NCI-H2227 treated with DMSO at 0.1 percent for 48 hours (cell line): ENCODE data around the gene NELFB.

ENCODE experiments used
- DNase-seq: peaks from one replicate; lab custom pipeline; 2025; lab: John Stamatoyannopoulos, UW

NELFB gene

DNA sequence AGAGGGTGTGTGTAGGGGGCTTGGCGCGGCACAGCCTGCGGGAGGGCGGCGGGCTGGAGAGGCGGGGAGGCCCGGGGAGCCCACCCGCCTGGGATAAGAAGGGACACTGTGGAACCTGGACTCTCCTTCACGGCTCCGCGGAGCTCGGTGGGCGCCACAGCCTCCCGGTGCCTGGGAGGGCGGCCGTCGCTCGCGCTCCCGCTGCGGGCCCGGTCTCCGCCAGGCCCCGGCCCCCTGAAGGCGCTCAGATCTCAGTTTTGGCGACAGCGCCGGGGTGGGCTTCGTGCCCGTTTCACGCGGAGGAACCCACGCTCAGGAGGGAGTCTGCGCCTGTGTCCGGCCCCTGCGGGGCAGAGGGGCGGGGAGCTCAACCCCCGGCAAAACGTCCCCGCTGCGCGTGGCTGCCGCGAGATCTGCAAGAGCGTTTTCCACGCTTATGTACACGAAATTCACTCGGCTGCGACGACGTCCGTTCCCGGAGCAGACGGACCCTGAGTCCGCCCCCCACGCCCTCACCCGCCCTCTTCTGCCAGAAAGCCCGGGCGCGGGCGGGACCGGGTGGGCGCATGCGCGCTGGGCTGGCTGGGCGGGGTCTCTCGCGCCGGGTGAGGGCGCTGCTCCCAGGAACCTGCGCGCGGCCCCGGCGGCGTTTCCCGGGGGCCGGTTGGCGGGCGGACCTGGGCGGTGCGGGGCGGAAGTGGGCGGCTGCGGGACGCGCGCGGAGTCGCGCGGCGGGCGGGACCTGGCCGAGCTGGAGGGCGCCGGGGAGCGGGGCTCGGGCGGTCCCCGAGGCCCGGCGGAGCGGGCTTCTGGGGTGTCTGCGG is at the start of gene NELFB:
Gene NELFB (plus strand): TSS at position 704 of the 824 bp plus-strand sequence.
- peak; percentile 52 for DNase-seq

DNA sequence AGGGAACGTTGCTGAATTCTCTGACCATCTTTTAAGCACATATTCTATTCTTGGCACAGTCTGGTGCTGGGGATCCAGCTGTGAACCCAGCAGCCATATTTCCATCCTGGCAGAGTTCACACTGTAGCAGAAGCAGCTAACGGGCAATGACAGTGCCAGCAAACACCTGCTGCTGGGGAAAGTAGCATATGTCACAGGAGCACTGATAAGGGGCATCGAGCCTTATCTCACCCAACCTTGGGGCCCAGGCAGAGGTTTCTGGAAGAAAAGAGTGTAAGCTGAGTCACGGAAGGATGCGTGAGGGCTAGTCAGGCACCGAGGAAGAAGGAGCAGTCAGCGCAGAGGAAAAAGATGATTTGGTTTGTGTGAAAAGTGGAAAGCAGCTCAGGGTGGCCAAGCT is 48.5 kb upstream of the NELFB start:
- DNase-seq, result no peak

- no peak for DNase-seq
These were observed 43.6 kb upstream of the NELFB start for GRCh38 chr9:137211532-137211931.

- DNase-seq, result no peak
These were observed 42.6 kb upstream of the NELFB start for GRCh38 chr9:137212520-137212919.

DNA sequence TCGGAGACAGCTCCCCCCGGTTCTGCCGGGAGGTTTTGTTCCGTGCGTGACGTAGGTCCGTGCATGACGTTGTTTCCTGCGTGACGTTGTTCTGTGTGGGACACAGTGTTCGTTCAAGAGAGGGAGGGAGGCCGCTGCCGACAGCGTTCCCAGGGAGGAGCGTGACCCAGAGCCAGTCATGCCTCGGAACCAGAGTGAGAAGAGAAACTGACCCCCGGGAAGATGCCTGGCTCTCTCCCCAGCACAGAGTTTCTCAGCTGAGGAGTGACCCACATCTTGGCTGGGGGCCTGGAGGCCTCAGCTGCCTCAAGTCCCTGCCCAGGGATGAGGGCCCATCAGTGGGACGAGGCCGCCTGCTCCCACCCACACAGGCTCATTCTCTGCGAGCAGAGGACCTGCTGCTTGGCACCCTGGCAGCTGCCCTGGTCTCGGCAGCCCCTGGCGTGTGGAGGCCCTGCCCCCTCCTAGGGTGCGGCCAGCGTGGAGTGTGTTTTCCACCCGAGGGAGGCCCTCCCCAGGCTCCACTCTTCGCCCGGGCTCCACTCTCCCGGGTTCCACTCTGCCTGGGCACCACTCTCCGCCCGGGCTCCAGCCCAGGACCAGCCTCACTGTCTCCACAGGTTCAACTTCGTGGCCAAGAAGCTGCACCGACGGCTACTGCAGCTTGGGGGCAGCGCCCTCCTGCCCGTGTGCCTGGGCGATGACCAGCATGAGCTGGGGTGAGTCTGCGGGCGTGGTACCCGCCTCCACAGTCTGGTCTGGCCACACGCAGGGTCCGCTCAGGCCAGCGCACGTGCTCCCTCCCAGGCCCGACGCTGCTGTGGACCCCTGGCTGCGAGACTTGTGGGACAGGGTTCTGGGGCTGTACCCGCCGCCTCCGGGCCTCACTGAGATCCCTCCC is 41.7 kb upstream of the NELFB start:
- DNase-seq, result no peak

- DNase-seq, result no peak
These were observed 40.5 kb upstream of the NELFB start for GRCh38 chr9:137214620-137215019.

DNA sequence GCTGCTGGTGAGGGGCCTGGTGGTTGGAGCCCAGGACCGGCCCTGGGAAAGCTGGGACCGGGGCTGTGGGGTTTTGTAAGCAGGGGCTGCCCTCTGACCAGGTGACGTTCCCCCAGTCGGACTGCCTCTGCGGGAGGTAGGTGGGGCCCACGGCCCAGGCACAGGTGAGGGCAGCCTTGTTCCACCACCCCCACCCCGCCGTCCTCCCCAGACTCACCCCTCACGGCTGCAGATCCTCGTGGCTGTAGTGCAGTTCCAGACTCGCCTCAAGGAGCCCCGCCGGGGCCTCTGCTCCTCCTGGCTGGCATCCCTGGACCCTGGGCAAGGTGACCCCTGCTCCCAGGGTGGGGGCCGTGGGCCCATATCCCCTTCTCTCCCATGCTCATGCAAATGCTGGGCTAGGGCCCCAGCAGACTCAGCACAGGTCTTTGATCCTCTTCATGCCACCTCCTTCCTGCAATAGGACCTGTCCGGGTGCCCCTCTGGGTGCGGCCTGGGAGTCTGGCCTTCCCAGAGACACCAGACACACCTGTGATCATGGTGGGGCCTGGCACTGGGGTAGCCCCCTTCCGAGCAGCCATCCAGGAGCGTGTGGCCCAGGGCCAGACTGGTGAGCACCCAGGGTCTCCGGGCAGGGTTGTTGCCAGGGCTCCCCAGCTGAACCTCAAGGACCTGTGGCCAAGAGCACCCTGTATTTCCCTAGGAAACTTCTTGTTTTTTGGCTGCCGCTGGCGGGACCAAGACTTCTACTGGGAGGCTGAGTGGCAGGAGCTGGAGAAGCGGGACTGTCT is 39.7 kb upstream of the NELFB start:
- no peak for DNase-seq

DNA sequence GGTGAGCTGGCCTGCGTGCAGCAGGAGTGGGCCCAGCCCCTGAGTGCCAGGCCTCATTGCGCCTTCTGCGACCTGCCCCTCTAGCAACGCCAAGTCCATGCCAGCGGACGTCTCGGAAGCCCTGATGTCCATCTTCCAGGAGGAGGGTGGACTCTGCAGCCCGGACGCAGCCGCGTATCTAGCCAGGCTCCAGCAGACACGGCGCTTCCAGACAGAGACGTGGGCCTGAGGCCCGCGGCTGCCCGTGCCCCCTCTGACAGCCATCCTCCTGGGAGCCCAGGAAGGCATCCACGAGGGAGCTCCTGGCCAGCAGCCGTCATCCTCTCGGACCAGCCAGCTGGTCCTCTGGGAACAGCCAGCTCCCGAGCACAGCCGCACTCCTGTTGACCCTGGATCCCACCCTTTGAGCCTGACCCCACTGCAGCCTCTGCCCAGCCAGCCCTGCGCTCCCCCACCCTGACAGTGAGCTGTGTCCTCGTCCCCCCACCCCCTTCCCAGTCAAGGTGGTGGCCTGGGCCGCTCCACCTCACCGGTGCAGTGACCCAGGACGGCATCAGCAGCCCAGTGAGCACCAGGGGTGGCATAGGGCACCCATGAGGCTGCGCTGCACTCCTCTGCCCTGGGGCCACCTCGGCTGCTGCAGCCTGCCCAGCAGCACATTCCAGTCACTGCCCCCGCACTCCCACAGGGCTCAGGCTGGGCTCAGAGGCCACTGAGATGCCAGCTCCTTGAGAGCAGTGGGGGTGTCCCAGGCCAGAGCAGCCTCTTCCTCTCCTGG is 38.8 kb upstream of the NELFB start:
- DNase-seq, result no peak

GRCh38 chr9:137217276-137218211 is 37.6 kb upstream of the NELFB start:
- DNase-seq, result peak; percentile 77

- DNase-seq, result no peak
These were observed 36.8 kb upstream of the NELFB start for GRCh38 chr9:137218212-137218753.

DNA sequence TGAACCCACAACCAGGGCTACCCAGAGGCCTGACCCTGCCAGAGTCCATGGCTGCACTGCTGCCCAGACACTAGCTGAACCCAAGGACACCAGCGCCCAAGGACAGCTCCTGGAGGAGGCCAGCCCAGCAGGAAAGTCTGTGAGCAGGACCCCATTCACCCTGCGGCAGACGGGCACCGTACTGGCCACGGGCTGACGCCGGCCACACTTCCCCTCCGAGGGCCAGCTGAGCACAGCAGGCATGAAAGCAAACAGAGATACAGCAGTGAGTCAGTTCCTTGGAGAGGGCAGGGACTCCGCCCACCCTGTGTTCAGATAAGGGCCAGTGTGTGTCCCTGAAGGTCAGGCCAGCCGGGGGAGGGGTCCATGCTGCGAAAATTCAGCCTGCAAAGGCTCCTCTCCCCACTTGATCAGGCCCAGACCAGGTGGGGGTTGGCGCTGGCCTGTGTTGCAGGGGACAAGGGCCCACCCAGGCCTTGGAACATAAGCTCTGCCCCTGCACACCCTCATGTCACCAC is 36.3 kb upstream of the NELFB start:
- no peak for DNase-seq

DNA sequence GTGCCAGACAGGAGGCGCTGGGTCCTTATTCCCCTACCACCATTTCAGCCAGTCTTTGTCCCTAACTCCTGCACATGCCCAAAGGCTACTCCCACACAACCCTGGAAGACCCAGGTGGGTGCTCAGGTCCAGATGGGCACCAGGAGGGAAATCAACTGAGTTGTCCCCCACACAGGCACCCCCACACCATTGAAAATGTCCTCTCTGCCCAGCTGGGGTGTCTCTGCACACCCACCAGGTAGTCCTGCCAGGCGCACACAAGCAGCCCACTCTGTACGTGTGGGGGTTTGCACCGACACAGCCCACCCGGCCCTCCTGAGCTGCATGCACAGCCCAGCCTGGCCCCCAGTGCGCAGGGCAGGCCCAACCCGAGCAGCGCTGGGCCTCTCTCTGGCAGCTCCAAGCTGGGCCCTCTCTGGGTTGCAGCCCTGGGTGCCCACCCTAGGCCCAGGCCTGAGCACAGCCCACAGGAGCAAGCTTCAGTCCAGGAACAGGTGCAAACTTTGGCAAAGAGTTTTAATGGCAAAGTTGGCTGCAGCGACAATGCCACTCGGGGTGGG is 35.3 kb upstream of the NELFB start:
- DNase-seq, result no peak

GRCh38 chr9:137220317-137221094 is 34.6 kb upstream of the NELFB start:
- DNase-seq, result no peak

GRCh38 chr9:137221095-137221505 is 34.0 kb upstream of the NELFB start:
- no peak for DNase-seq

GRCh38 chr9:137221506-137222111 is 33.5 kb upstream of the NELFB start:
- no peak for DNase-seq

DNA sequence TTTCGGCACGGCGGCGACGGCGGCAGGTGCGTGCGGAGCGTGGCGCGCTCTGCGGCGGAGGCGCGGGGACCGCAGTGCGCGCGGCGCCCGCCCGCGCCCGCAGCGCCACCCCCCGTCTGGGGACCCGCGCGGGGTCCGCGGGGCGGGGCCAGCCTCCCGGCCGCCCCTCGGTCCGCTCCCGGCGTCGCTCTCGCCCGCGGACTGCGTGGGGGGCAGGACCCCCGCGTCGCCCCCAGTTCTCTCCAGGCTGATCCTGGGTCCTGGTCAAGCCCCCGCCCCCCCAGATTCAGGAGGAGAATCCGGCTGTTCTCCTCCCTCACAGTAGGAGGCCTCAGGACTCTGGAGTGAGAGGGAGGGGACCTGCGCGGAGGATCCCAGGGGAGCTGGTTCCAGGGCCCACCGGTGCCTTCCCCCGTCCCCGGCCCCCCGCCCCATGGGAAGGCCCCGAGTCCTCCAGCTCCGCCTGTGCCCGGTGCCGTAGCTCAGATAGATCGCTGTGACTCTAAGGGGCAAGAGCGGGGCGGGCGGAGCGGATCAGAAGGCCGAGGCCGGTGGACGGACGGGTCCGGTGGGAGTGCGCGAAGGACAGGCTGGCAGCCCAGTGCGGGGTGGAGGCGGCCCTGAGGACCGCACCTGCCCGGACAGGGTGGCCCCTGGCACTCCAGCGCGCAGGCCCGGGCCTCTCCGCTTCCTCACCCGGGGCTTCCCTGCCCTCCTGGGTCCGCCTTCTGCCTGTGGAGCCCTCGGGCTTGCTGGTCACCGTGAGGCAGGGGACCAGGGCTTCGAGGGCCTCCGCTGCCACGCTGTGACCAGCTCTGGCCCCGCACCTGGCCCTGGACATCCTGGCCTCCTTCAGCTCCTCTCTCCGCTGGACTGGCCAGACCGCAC is 32.7 kb upstream of the NELFB start, which contains the start of gene RNF208:
Gene RNF208 (minus strand): TSS at position 51 of the 888 bp plus-strand sequence. CDS start 1,028 bp downstream, outside the sequence.
- no peak for DNase-seq
